Tibial nerve (tissue), 4 donors: ENCODE data around the gene CERS6. TPM values are rescaled to one million over a fixed set of nuclear protein-coding genes. Genes with fewer than 3 reads are reported as not detected.
A peak's percentile ranks its signal among the peaks of the same experiment; 100 is the strongest.

Source experiments
- DNase-seq, 2 donors: peaks; one replicate each; pipeline ENCODE4 v3.0.0-alpha.2; 2019; ENCODE audit warnings: low spot score in 2 of 2
- H3K27ac ChIP-seq, 4 donors: fragments of 200-600 bp; sonication (generic) in 3 of 4; one replicate each; pipeline ENCODE4 v1.5.1; 2017 to 2019; ENCODE audit warnings: mild to moderate bottlenecking in 1 of 4
- H3K27me3 ChIP-seq, 2 donors: fragments of 200-600 bp; sonication (generic) in 1 of 2; one replicate each; pipeline versions ENCODE4 v1.5.1 to v1.6.0; 2017 to 2019
- H3K36me3 ChIP-seq, 3 donors: fragments of 200-600 bp; sonication (generic); one replicate each; pipeline ENCODE4 v1.5.1; 2018 to 2019
- H3K4me1 ChIP-seq, 4 donors: fragments of 200-600 bp; sonication (generic) in 3 of 4; one replicate each; pipeline ENCODE4 v1.5.1; 2017 to 2019
- H3K4me3 ChIP-seq, 4 donors: fragments of 200-600 bp; sonication (generic) in 3 of 4; one replicate each; pipeline ENCODE4 v1.5.1; 2017 to 2019; ENCODE audit warnings: mild to moderate bottlenecking in 1 of 4, moderate library complexity in 1 of 4
- H3K9me3 ChIP-seq, 4 donors: fragments of 200-600 bp; sonication (generic) in 3 of 4; one replicate each; pipeline ENCODE4 v1.5.1; 2017 to 2019
- EP300 ChIP-seq, 2 donors: sonication (generic); formaldehyde crosslinking; IDR thresholded peaks; one replicate each; pipeline ENCODE4 v1.6.1; 2017; ENCODE audit warnings: antibody characterized with exemption in 2 of 2, mild to moderate bottlenecking in 1 of 2
- POLR2A ChIP-seq, 2 donors: fragments of 450-650 bp; IDR thresholded peaks; one replicate each; pipeline ENCODE4 v1.6.1; 2017; ENCODE audit warnings: antibody characterized with exemption in 2 of 2, mild to moderate bottlenecking in 2 of 2, moderate library complexity in 2 of 2
- WGBS, 2 donors: methylation state at CpG; one replicate each; pipeline ENCODE4 v1.1.5; 2018; 5-methylcytosine and 5-hydroxymethylcytosine counted together
- total RNA-seq, 4 donors: library from RNA; depleted of rRNA; stranded (reverse); fragments of >200 nt; gene quantifications; one replicate each; pipeline ENCODE4 v1.1.0, GENCODE V29; 2016
- TF ChIP-seq, protein P1 (sequence below), 5 experiments: fragments of 200-600 bp in 3 of 5; fragments of 450-650 bp in 2 of 5; sonication (generic) in 3 of 5; IDR thresholded peaks; one replicate each; pipeline ENCODE4 v1.5.1; 2016 to 2019; ENCODE audit warnings: antibody characterized with exemption in 5 of 5, mild to moderate bottlenecking in 3 of 5, moderate library complexity in 2 of 5

Gene CERS6
- total RNA-seq, 4 donors from 2014 or later = 37.7 to 38.7 (median 37.8) TPM

GRCh38 chr2:168773719-168774521, 317.8 kb downstream of the CERS6 start:
- peak in 1 of 2 donors; percentile 13 for DNase-seq
- Histone ChIP-seq H3K27ac (no peak overlapping the region), H3K9me3 (peaks cover 0 to 18% (median 0%) of the 10 kb centered on the region in 4 donors), H3K36me3 (peaks cover 0 to 16% (median 0%) of the 10 kb centered on the region in 3 donors), H3K4me3 (no peak overlapping the region), H3K4me1 (no peaks in the 10 kb centered on the region), H3K27me3 (no peaks in the 10 kb centered on the region)
- TF ChIP-seq, protein P1, sequence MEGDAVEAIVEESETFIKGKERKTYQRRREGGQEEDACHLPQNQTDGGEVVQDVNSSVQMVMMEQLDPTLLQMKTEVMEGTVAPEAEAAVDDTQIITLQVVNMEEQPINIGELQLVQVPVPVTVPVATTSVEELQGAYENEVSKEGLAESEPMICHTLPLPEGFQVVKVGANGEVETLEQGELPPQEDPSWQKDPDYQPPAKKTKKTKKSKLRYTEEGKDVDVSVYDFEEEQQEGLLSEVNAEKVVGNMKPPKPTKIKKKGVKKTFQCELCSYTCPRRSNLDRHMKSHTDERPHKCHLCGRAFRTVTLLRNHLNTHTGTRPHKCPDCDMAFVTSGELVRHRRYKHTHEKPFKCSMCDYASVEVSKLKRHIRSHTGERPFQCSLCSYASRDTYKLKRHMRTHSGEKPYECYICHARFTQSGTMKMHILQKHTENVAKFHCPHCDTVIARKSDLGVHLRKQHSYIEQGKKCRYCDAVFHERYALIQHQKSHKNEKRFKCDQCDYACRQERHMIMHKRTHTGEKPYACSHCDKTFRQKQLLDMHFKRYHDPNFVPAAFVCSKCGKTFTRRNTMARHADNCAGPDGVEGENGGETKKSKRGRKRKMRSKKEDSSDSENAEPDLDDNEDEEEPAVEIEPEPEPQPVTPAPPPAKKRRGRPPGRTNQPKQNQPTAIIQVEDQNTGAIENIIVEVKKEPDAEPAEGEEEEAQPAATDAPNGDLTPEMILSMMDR (IDR thresholded peaks at IDR 0.05) = peak; percentile 28 to 41 (median 37)
- TF ChIP-seq POLR2A (IDR thresholded peaks at IDR 0.05) = no peak
- TF ChIP-seq EP300 (IDR thresholded peaks at IDR 0.05) = peak in 1 of 2 donors; percentile 25
- WGBS, 2 donors = 61 to 65% methylated on average over 9 of the region's 9 CpGs

DNA sequence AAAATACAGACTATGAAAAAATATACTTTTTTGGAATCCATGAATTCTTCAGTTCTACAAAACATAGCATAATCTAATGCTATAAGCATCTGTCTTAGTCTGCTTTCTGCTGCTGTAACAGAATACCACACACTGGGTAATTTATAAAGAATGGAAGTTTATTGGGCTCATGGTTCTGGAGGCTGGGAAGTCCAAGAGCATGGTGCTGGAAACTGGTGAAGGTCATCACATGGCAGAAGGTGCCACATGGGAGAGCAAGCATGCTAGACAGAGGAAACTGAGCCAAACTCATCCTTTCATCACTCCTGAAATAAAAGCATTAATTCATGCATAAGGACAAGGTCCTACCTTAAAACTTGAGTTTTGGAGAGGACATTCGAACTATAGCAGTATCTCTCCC, 319.8 kb downstream of the CERS6 start:
- H3K27me3 ChIP-seq = no peaks in the 10 kb centered on the region
- WGBS, 2 donors = 0% methylated on average over 1 of the region's 1 CpG

GRCh38 chr2:168780669-168781071, 324.6 kb downstream of the CERS6 start:
- DNase-seq = no peak
- Histone ChIP-seq H3K27ac (no peak overlapping the region), H3K36me3 (no peaks in the 10 kb centered on the region), H3K9me3 (peaks cover 0 to 17% (median 0%) of the 10 kb centered on the region in 4 donors), H3K4me1 (no peaks in the 10 kb centered on the region), H3K27me3 (no peaks in the 10 kb centered on the region), H3K4me3 (no peak overlapping the region)
- 84 to 85% methylated on average over 1 of the region's 1 CpG for WGBS, 2 donors
- TF ChIP-seq POLR2A (IDR thresholded peaks at IDR 0.05) (no peak), EP300 (IDR thresholded peaks at IDR 0.05) (no peak)
- TF ChIP-seq, protein P1 (IDR thresholded peaks at IDR 0.05) = no peak

More for the DNA sequence above, 319.8 kb downstream of the CERS6 start:
- TF ChIP-seq EP300 (IDR thresholded peaks at IDR 0.05) (no peak), POLR2A (IDR thresholded peaks at IDR 0.05) (no peak)
- no peak overlapping the region for H3K4me3 ChIP-seq
- H3K36me3 ChIP-seq = peaks cover 0 to 10% (median 0%) of the 10 kb centered on the region in 3 donors
- DNase-seq = no peak
- H3K9me3 ChIP-seq = peaks cover 0 to 18% (median 0%) of the 10 kb centered on the region in 4 donors
- H3K4me1 ChIP-seq = no peaks in the 10 kb centered on the region
- H3K27ac ChIP-seq = no peak overlapping the region

- Histone ChIP-seq H3K27me3 (no peaks in the 10 kb centered on the region), H3K4me1 (no peaks in the 10 kb centered on the region), H3K27ac (no peak overlapping the region), H3K4me3 (no peak overlapping the region), H3K36me3 (no peaks in the 10 kb centered on the region), H3K9me3 (peaks cover 0 to 11% (median 0%) of the 10 kb centered on the region in 4 donors)
- WGBS, 2 donors = 91 to 94% methylated on average over 2 of the region's 2 CpGs
- DNase-seq = no peak
- TF ChIP-seq, protein P1 (IDR thresholded peaks at IDR 0.05) = no peak
- no peak for TF ChIP-seq POLR2A (IDR thresholded peaks at IDR 0.05)
- TF ChIP-seq EP300 (IDR thresholded peaks at IDR 0.05) = no peak
These were observed 325.2 kb downstream of the CERS6 start for GRCh38 chr2:168781191-168781817.

DNA sequence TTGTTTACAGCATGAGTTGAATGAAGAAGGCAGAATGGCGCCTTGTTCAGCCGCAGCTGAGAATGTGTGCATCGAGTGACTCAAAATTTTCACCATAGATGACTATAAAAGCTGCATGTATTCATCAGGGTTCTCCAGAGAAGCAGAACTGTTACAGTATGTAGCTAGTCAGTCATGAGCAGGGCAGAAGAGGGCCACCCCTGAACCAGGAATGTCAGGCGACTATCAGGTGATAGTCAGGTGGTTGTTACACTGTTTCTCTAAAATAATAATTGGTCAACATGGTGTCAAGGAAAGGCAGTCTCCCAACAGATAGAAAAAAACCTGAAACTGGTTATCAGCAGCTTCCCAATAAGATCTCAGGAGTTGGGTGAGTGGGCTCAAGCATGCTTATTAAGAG, 326.2 kb downstream of the CERS6 start:
- no peaks in the 10 kb centered on the region for H3K27me3 ChIP-seq
- H3K36me3 ChIP-seq = no peaks in the 10 kb centered on the region
- no peaks in the 10 kb centered on the region for H3K4me1 ChIP-seq
- no peak for TF ChIP-seq POLR2A (IDR thresholded peaks at IDR 0.05)
- TF ChIP-seq EP300 (IDR thresholded peaks at IDR 0.05) = no peak
- TF ChIP-seq, protein P1 (IDR thresholded peaks at IDR 0.05) = no peak
- no peak for DNase-seq
- no peak overlapping the region for H3K27ac ChIP-seq
- 71 to 80% methylated on average over 4 of the region's 4 CpGs for WGBS, 2 donors
- no peak overlapping the region for H3K4me3 ChIP-seq
- peaks cover 0 to under 1% (median 0%) of the 10 kb centered on the region in 4 donors for H3K9me3 ChIP-seq
